ENCODE measurements around the gene MLLT10.

DNA sequence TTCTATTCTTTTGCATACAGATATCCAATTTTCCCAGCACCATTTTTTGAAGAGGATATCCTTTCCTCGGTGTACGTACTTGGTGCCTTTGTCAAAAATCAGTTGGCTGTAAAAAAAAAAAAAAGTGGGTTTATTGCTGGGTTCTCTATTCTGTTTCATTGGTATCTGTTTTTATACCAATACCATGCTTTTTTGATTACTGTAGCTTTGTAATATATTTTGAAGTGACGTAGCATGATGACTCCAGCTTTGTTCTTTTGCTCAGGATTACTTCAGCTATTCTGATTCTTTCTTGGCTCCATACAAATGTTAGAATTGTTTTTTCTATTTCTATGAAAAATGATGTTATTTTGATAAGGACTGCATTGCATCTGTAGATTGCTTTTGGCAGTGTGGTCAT lies 165.5 kb downstream of the MLLT10 start:
- TF ChIP-seq, protein P1, sequence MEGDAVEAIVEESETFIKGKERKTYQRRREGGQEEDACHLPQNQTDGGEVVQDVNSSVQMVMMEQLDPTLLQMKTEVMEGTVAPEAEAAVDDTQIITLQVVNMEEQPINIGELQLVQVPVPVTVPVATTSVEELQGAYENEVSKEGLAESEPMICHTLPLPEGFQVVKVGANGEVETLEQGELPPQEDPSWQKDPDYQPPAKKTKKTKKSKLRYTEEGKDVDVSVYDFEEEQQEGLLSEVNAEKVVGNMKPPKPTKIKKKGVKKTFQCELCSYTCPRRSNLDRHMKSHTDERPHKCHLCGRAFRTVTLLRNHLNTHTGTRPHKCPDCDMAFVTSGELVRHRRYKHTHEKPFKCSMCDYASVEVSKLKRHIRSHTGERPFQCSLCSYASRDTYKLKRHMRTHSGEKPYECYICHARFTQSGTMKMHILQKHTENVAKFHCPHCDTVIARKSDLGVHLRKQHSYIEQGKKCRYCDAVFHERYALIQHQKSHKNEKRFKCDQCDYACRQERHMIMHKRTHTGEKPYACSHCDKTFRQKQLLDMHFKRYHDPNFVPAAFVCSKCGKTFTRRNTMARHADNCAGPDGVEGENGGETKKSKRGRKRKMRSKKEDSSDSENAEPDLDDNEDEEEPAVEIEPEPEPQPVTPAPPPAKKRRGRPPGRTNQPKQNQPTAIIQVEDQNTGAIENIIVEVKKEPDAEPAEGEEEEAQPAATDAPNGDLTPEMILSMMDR (IDR thresholded peaks at IDR 0.05; ENCODE audit: low read length), result no peak
- no peak for TF ChIP-seq EZH2 (IDR thresholded peaks at IDR 0.05; ENCODE audit: borderline replicate concordance, low read length)
